Measurements from ENCODE around the gene COMMD7. TPM values are rescaled to one million over a fixed set of nuclear protein-coding genes. Genes with fewer than 3 reads are reported as not detected.

COMMD7 gene
- total and polyA plus RNA-seq, 9 of the 15 experiments (the other 6 are each of a cell fraction or from before 2014, with no cell fraction given), result 11.9 to 69.1 (median 34.7) TPM

DNA sequence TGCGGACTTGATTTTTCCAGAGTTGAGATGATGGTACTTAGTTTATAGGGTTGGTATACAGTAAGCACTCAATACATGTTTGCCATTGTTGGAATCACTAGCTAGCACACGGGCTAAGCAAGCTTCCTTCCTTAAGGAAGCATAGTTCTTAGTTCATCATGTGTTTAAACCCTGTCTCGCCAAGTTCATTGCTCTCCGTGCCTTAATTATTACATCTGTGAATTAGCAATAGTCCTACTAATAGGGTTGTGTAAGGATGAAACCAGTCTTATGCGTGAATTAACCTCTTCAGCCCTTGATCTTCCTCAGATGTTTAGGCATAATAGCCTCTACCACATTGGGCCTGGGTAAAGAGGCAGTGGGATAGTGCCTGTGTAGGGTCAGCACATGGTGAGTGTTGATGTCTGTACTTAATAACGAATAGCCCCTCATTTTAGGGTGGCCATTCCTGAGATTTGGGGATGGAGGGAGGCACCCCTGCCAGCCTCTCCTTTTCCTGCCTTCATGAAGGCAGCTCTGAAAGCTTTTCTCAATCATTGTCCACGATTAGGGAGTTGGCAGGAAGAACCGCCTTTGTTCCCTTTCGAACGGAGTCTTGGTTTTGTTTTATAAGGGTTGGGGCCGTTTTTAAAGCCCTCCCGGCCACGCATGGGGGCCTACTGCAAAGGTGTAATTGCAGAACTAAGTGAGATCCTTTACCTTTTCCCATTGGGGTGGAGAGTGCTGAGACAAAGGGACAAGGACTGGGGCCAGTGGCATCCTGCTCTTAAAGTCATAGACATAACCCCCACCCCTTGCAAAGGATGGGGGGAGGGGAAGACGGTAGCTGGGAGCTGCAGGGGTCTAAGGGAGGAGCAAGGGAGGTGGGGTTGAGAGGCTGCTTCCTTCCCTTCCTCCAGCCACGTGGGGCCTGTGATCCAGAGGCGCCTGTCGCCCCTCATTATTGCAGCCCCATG, 21.0 kb upstream of the COMMD7 start (continued):
- TF ChIP-seq, protein P1, sequence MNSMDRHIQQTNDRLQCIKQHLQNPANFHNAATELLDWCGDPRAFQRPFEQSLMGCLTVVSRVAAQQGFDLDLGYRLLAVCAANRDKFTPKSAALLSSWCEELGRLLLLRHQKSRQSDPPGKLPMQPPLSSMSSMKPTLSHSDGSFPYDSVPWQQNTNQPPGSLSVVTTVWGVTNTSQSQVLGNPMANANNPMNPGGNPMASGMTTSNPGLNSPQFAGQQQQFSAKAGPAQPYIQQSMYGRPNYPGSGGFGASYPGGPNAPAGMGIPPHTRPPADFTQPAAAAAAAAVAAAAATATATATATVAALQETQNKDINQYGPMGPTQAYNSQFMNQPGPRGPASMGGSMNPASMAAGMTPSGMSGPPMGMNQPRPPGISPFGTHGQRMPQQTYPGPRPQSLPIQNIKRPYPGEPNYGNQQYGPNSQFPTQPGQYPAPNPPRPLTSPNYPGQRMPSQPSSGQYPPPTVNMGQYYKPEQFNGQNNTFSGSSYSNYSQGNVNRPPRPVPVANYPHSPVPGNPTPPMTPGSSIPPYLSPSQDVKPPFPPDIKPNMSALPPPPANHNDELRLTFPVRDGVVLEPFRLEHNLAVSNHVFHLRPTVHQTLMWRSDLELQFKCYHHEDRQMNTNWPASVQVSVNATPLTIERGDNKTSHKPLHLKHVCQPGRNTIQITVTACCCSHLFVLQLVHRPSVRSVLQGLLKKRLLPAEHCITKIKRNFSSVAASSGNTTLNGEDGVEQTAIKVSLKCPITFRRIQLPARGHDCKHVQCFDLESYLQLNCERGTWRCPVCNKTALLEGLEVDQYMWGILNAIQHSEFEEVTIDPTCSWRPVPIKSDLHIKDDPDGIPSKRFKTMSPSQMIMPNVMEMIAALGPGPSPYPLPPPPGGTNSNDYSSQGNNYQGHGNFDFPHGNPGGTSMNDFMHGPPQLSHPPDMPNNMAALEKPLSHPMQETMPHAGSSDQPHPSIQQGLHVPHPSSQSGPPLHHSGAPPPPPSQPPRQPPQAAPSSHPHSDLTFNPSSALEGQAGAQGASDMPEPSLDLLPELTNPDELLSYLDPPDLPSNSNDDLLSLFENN (IDR thresholded peaks at IDR 0.05; ENCODE audit: low read depth in 2 of 2, low read length in 2 of 2), result no peak
- TF ChIP-seq, protein P2, sequence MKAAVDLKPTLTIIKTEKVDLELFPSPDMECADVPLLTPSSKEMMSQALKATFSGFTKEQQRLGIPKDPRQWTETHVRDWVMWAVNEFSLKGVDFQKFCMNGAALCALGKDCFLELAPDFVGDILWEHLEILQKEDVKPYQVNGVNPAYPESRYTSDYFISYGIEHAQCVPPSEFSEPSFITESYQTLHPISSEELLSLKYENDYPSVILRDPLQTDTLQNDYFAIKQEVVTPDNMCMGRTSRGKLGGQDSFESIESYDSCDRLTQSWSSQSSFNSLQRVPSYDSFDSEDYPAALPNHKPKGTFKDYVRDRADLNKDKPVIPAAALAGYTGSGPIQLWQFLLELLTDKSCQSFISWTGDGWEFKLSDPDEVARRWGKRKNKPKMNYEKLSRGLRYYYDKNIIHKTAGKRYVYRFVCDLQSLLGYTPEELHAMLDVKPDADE (conservative IDR thresholded peaks at IDR 0.05; ENCODE audit: control insufficient read depth, low read depth, low read length), result no peak; the same call in 1 of the 2 replicates
- TF ChIP-seq ZNF512 (tag; IDR thresholded peaks at IDR 0.05), result no peak
- no peak for TF ChIP-seq DPF2 (IDR thresholded peaks at IDR 0.05)
- no peak for TF ChIP-seq CCAR2 (IDR thresholded peaks at IDR 0.05; ENCODE audit: low read depth, low read length)
- no peak for TF ChIP-seq ETV1 (tag; conservative IDR thresholded peaks at IDR 0.05; ENCODE audit: low read depth)
- TF ChIP-seq BRCA1 (IDR thresholded peaks at IDR 0.05), result no peak
- TF ChIP-seq BRCA1 (CRISPR knock-in tag; IDR thresholded peaks at IDR 0.05), result no peak
- TF ChIP-seq RNF2 (IDR thresholded peaks at IDR 0.05), result no peak
- TF ChIP-seq, protein P3, sequence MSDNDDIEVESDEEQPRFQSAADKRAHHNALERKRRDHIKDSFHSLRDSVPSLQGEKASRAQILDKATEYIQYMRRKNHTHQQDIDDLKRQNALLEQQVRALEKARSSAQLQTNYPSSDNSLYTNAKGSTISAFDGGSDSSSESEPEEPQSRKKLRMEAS (CRISPR knock-in tag; IDR thresholded peaks at IDR 0.05), result peak; percentile 70
- TF ChIP-seq ZNF282 (CRISPR knock-in tag; IDR thresholded peaks at IDR 0.05), result no peak
- no peak for TF ChIP-seq CC2D1A (IDR thresholded peaks at IDR 0.05)
- TF ChIP-seq SAP30 (IDR thresholded peaks at IDR 0.05; ENCODE audit: borderline replicate concordance, insufficient read depth, low read depth, low read length, poor library complexity, severe bottlenecking), result no peak
- 0 out of 2 replicates have a peak, but pooled peaks have one; percentile 11 for TF ChIP-seq L3MBTL2 (IDR thresholded peaks at IDR 0.05)
- TF ChIP-seq SETDB1 (IDR thresholded peaks at IDR 0.05; ENCODE audit: low read length), result no peak
- no peak for TF ChIP-seq MEF2D (tag; conservative IDR thresholded peaks at IDR 0.05; ENCODE audit: low read depth)
- TF ChIP-seq DMBX1 (CRISPR knock-in tag; IDR thresholded peaks at IDR 0.05; ENCODE audit: borderline replicate concordance), result no peak
- TF ChIP-seq MTA1 (IDR thresholded peaks at IDR 0.05; ENCODE audit: borderline replicate concordance), result 0 out of 2 replicates have a peak, but pooled peaks have one; percentile 10
- no peak for TF ChIP-seq GABPA (tag; conservative IDR thresholded peaks at IDR 0.05; ENCODE audit: low read depth)
- no peak for TF ChIP-seq ARID3B (CRISPR knock-in tag; IDR thresholded peaks at IDR 0.05; ENCODE audit: borderline replicate concordance)
